GM19455 (cell line): ENCODE data around the gene HAPLN3.
"Not testable (repeated sequence)": the region's sequence is repeated elsewhere in the genome, so short reads cannot be mapped to it uniquely, and the experiment has no call there.

Experiments
- ATAC-seq: cut with Tn5 transposase; IDR thresholded peaks from one replicate; pipeline ENCODE4 v1.9.1; 2021; ENCODE audit not compliant: unreplicated experiment

Gene HAPLN3

GRCh38 chr15:88894819-88895767, at the start of gene HAPLN3:
TSS of gene HAPLN3 (minus strand) at chr15:88895544. CDS start at chr15:88887298, 8,246 bp downstream.
- ATAC-seq, result no peak

- no peak for ATAC-seq
Observed at GRCh38 chr15:88940110-88940675, 44.8 kb upstream of the HAPLN3 start.

- no peak for ATAC-seq
Observed at GRCh38 chr15:88939486-88939806, 44.1 kb upstream of the HAPLN3 start.

- no peak for ATAC-seq
Observed at GRCh38 chr15:88938802-88939485, 43.6 kb upstream of the HAPLN3 start.

GRCh38 chr15:88934449-88934848, 39.1 kb upstream of the HAPLN3 start:
- ATAC-seq, result not testable (repeated sequence)

GRCh38 chr15:88932875-88933330, 37.6 kb upstream of the HAPLN3 start:
- ATAC-seq, result no peak

- no peak for ATAC-seq
Observed at GRCh38 chr15:88932271-88932874, 37.0 kb upstream of the HAPLN3 start.

GRCh38 chr15:88930579-88930978, 35.2 kb upstream of the HAPLN3 start:
- ATAC-seq, result no peak

GRCh38 chr15:88929358-88930098, 34.2 kb upstream of the HAPLN3 start:
- not testable (repeated sequence) for ATAC-seq

- not testable (repeated sequence) for ATAC-seq
Observed at GRCh38 chr15:88928192-88928591, 32.8 kb upstream of the HAPLN3 start.

GRCh38 chr15:88925648-88926047, 30.3 kb upstream of the HAPLN3 start:
- ATAC-seq, result not testable (repeated sequence)

GRCh38 chr15:88920892-88921435, 25.6 kb upstream of the HAPLN3 start:
- ATAC-seq, result peak; percentile 52

GRCh38 chr15:88920186-88920891, 25.0 kb upstream of the HAPLN3 start:
- ATAC-seq, result no peak

- no peak for ATAC-seq
Observed at GRCh38 chr15:88918738-88919137, 23.4 kb upstream of the HAPLN3 start.

GRCh38 chr15:88917760-88918159, 22.4 kb upstream of the HAPLN3 start:
- ATAC-seq, result no peak

- no peak for ATAC-seq
Observed at GRCh38 chr15:88915354-88915753, 20.0 kb upstream of the HAPLN3 start.

- ATAC-seq, result no peak
Observed at GRCh38 chr15:88913850-88914169, 18.5 kb upstream of the HAPLN3 start.

GRCh38 chr15:88913017-88913849, 17.9 kb upstream of the HAPLN3 start, which contains the start of gene MFGE8:
TSS of gene MFGE8 (minus strand) at chr15:88913379. CDS start at chr15:88913319, 60 bp downstream.
- ATAC-seq, result peak; percentile 80

GRCh38 chr15:88912500-88912921, 17.2 kb upstream of the HAPLN3 start:
- ATAC-seq, result no peak
